ENCODE results near the gene KCND1.

The KCND1 gene

DNA sequence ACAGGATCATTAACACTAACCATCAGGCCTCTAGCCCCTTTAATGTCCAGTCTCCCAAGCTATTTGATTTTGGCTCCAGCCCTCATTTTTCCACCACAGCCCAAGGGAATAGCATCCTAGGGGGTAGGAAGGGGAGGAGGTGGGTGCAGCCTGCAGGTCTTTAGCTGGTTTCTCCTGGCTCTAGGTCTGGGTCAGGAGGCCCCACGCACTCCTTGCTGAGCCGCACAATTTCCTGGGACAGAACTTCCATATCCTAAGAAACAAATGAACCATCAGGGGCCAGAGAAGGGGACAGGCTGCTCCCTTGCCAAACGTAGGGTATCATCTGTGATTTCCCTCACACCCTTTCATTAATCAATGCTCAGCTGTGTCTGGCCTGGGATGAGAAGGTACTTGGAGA lies 2.4 kb upstream of the KCND1 start:
- DNase-seq, result no peak

GRCh38 chrX:48972220-48973164 lies 848 bp upstream of the KCND1 start:
- peak; percentile 17 for DNase-seq

GRCh38 chrX:48969471-48969870 lies 2.2 kb downstream of the KCND1 start:
- DNase-seq, result no peak

- DNase-seq, result no peak
Observed at GRCh38 chrX:48968377-48968776, 3.3 kb downstream of the KCND1 start.

DNA sequence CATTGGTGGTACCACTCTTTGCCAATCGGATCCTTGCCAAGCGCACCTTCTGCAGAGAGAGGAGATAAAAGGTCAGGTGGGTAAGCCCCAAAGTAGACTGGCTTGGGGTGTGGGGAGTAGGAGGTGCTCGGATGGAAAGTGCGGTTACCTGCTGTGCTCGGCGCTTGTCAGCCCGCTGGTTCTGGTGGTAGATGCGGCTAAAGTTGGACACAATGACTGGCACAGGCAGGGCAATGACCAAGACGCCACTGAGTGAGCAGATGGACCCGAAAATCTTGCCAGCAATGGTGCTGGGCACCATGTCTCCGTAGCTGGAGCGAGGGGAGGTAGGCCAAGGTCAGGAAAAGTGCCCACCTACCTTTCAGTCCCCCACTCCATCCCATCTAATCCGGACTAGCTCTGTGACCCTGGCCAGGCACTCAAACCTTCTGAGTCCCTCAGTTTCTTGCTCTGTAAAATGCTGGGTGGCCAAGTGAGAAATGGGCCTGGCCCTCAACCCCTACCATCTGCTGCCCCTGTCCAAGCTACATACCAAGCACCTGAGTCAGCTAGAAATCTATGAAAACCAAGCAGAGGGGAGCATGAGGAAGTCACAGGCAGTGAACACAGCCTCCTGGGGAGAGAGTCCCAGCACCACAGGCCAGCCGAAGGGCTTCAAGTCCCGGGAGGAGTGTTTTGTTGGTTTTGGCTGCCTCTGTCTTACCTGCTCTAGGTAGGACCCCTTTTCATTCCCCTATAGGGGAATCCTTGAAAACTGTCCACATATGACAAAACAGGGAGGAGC lies 4.7 kb downstream of the KCND1 start:
- no peak for DNase-seq

DNA sequence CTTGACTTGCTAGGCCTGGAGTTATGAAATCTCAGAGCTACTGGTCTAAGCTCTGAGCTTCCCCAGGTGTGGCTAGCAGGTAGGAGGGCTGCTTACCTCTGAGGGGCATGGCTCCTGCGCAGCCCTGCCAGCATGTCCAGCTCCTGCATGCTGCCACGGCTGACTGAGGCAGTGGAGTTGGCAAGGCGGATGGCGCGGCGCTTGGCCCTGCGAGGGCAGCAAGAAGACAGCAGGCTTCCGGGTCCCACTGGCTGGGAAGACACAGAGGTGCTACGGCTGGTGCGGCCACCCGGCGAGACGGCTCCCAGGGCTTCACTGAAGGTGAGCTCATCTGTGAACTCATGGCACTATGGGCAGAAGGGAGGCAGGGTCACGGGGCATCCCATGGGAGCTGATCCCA lies 5.7 kb downstream of the KCND1 start:
- DNase-seq, result no peak

GRCh38 chrX:48961585-48962091 lies 10.0 kb downstream of the KCND1 start:
- no peak for DNase-seq

DNA sequence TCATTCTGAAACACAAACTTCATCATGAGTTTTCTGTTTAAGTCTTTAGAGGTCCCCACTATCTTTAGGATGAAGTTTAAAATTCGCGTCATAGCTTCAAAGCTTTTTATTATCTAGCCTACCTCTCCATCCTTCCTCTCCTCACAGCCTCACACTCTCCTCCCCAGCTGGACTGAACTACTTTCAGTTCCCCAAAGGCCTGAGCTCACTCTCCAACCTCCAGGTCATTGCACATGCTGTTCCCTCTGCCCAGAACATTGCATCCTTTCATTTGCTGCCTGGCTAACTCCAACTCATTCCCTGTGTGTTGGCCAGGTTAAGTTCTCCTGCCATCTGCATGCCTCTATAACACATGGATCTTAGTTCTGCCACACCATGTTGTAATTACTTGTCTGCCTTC lies 11.4 kb downstream of the KCND1 start:
- DNase-seq, result no peak

DNA sequence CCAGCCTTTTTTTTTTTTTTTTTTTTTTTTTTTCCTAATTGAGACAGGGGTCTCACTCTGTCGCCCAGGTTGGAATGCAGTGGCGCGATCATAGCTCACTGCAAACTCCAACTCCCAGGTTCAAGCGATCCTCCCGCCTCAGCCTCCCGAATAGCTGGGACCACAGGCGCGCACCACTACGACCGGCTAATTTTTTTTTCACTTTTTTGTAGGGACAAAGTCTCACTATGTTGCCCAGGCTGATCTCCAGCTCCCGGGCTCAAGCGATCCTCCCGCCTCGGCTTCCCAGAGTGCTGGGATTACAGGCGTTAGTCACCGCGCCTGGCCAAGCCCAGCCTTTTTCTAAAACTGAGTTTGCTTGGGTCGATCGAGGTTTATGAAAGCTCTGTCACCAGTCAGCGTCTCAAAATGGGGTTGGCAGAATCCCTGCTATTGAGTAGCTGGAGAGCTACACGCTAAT lies 13.0 kb downstream of the KCND1 start:
- DNase-seq, result peak; percentile 0

DNA sequence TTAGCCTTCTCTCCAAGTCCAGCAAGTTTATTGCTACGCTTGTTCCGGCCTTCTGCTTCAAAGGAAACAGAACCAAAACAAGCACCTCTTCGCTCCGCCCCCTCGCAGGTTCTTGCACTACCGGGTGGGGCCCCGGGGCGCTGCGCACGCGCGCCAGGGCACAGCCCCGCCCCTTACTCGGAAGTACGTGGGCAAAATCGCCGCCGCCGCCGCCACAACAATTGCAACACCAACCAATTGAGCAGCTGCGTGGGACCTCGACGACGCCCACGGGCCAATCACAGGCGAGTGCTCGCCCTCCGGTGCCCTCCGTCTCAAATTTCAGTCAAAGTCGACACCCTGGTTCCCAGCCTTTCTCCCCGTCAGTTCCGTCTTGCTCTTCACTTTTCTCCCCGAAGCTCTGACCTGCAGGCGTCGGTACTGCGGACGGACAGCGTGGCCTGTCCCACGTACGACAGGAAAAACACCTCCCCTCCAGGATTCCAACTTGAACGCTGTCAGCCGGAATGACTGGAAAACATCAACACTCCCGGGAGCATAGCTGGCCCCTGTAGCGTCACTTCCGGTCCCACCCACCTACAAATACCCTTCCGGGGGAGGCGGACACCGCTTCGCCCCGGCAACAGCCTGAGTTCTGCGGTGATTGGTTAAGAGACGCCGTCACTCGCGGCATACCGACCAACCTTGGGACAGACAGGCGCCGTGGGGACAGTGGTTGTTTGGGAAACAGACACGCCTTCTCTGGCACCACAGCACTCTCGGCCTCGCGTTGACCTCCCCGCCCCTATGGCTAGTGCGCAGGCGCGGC lies 13.6 kb downstream of the KCND1 start:
- DNase-seq, result peak; percentile 93

DNA sequence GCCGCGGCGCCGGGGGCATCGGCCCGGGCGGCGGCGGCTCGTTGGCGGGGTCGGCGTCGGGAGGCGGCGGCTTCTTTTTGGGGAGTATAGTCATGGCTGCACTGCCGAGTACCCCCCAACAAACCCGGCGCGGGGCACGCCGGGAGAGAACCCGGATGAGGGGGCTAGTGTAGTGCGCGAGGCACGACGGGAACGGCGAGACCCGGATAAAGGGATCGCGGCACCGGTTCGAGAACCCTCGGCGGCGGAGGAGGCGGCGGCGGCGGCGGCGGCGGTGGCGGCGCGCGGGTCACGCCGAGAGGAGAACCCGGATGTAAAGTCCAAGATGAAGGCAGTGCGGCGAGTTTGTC lies 14.2 kb downstream of the KCND1 start, which contains the start of gene OTUD5:
Gene OTUD5 (minus strand): TSS at position 131 of the 350 bp plus-strand sequence. CDS start 37 bp downstream, at position 94.
- peak; percentile 48 for DNase-seq

- no peak for DNase-seq
Observed at GRCh38 chrX:48956728-48957414, 14.8 kb downstream of the KCND1 start.

DNA sequence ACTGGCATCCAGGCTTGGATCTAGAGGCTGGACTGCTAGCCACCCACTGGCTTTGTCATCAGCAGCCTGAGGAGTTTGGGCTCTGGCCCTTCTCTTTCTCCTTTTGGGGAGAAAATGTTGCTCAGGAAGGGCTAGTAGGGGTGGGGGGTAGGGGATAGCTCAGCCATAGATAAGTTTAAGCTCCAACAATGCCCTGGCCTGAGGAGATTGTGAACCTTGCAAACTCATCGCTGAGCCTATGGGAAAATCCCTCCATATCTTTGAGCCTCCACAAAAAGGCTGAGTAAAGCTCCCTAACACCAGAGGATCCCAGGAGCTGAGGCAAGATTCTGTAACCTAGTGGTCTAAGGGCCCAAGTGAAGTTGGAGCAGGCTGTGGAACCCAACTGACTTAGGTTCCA lies 23.1 kb downstream of the KCND1 start:
- DNase-seq, result no peak

GRCh38 chrX:48945517-48946348 lies 25.9 kb downstream of the KCND1 start:
- DNase-seq, result no peak

DNA sequence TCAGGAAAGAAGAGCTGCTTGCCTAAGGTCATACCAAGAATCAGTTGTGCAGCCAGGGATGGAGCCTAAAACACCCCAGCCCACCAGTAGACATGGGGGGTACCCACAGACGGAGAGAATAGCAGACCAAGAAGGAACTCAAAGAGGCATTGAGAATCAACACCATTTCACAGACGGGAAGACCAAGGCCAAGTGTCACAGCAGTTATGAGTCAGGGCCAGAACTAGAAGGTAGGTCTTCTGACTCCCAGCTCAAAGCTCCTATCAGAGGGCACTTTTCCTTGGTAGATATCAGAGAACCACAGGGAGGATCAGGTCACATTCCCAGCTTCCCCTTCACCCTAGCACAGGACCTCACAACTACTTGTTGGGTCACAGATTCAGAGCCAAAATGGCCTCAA lies 28.7 kb downstream of the KCND1 start:
- no peak for DNase-seq

DNA sequence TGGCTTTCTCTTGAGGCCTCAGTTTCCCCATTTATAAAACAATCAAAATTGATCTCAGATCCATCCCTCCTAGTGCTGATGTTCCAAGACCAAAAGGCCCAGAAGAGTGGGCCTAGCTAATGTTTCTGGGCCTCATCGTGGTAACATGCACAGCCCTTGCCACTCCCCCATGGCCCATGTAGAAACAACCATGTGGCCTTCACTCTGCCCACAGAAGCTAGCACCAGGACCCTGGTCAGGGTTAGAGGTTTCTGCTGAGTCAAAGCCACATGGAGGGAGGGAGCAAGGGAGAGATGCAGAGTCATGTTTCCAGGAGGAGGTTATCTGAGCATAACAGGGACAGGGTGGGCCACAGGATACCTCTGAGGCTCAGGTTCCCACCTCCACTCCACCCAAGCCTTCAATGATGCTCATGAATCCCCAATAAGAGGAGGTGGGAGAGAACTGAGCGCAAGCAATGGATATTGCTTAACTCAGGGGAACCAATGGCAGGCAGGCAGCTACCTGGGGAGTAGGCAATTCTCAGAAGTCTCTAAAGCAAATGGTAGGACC lies 31.2 kb downstream of the KCND1 start:
- DNase-seq, result no peak

DNA sequence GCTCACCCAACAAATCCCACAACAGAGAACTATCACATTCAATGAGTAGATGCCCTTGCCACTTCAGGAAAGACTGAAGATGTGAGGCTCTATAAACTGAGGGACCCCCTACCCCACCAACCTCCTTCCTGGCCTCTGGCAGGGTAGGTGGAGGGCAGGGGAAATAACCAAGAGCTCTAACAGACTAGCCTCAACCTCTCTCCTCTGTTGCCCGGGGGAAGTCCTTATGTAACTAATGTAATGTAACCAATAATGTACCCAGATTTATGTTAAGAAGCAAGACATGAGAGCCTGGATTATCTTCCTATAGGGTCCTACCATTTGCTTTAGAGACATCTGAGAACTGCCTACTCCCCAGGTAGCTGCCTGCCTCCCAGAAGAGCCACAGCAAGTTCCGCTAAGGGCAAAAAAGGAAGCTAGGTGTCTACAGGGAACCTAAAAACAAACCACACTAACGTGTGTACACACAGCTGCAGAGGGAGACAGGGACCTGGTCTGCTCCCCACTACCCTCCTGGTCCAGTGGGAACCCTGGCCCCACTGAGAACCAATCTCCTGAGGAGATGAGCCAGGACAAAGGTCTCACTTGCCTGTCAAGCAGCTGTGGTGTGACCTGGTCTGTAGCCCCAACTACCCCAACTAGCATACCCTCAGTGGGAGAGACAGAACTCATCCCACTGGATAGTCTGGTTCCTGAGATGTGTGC lies 32.0 kb downstream of the KCND1 start:
- DNase-seq, result no peak

GRCh38 chrX:48938721-48939425 lies 32.8 kb downstream of the KCND1 start:
- DNase-seq, result no peak
